Neural crest cell (in vitro differentiated cells): Measurements from ENCODE around the gene ESCO1. TPM values are rescaled to one million over a fixed set of nuclear protein-coding genes. Genes with fewer than 3 reads are reported as not detected.

Experiments
- DNase-seq: peaks from one replicate; pipeline ENCODE4 v3.0.0; 2021; ENCODE audit warnings: low read depth, mixed read lengths, low spot score
- H3K27ac Mint-ChIP-seq: one replicate; pipeline ENCODE4 v1.8.0; 2021; ENCODE audit warnings: mild to moderate bottlenecking, mixed read lengths; ENCODE audit not compliant: unreplicated experiment
- H3K27me3 Mint-ChIP-seq: 2 replicates; pipeline ENCODE4 v1.8.0; 2021; ENCODE audit warnings: low read depth, mild to moderate bottlenecking, mixed read lengths
- H3K36me3 Mint-ChIP-seq: 2 replicates; pipeline ENCODE4 v1.8.0; 2021; ENCODE audit warnings: low read depth, mild to moderate bottlenecking, mixed read lengths
- H3K4me1 Mint-ChIP-seq: 2 replicates; pipeline ENCODE4 v1.8.0; 2021; ENCODE audit warnings: mixed read lengths
- H3K4me3 Mint-ChIP-seq: one replicate; pipeline ENCODE4 v1.8.0; 2021; ENCODE audit warnings: mild to moderate bottlenecking, mixed read lengths
- H3K9me3 Mint-ChIP-seq: 2 replicates; pipeline ENCODE4 v1.8.0; 2021; ENCODE audit warnings: mixed read lengths
- total RNA-seq: library from RNA; stranded (reverse); gene quantifications from 2 replicates; pipeline ENCODE4 v1.2.1, GENCODE V29; 2021
- TF ChIP-seq, protein P1 (sequence below): fragments of 200-600 bp; sonication (generic); conservative IDR thresholded peaks from 2 replicates; pipeline ENCODE4 v1.5.0; 2021; ENCODE audit warnings: antibody characterized with exemption, mild to moderate bottlenecking

ESCO1 gene
- total RNA-seq, 1 donor from 2014 or later: 15.7 TPM

GRCh38 chr18:21557607-21558253, 42.8 kb downstream of the ESCO1 start:
- no peaks in the 10 kb centered on the region for H3K27me3 Mint-ChIP-seq
- no peak overlapping the region for H3K4me3 Mint-ChIP-seq
- no peaks in the 10 kb centered on the region for H3K9me3 Mint-ChIP-seq
- no peak overlapping the region for H3K27ac Mint-ChIP-seq
- TF ChIP-seq, protein P1, sequence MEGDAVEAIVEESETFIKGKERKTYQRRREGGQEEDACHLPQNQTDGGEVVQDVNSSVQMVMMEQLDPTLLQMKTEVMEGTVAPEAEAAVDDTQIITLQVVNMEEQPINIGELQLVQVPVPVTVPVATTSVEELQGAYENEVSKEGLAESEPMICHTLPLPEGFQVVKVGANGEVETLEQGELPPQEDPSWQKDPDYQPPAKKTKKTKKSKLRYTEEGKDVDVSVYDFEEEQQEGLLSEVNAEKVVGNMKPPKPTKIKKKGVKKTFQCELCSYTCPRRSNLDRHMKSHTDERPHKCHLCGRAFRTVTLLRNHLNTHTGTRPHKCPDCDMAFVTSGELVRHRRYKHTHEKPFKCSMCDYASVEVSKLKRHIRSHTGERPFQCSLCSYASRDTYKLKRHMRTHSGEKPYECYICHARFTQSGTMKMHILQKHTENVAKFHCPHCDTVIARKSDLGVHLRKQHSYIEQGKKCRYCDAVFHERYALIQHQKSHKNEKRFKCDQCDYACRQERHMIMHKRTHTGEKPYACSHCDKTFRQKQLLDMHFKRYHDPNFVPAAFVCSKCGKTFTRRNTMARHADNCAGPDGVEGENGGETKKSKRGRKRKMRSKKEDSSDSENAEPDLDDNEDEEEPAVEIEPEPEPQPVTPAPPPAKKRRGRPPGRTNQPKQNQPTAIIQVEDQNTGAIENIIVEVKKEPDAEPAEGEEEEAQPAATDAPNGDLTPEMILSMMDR: no peak
- H3K4me1 Mint-ChIP-seq: no peaks in the 10 kb centered on the region
- peaks cover 9% of the 10 kb centered on the region for H3K36me3 Mint-ChIP-seq
- DNase-seq: no peak

- no peak for DNase-seq
- TF ChIP-seq, protein P1: no peak
- Mint-ChIP-seq H3K4me1 (no peaks in the 10 kb centered on the region), H3K4me3 (no peak overlapping the region), H3K9me3 (no peaks in the 10 kb centered on the region), H3K27me3 (no peaks in the 10 kb centered on the region), H3K36me3 (peaks cover 10% of the 10 kb centered on the region), H3K27ac (no peak overlapping the region)
These were observed 50.0 kb downstream of the ESCO1 start for GRCh38 chr18:21550510-21550970.

GRCh38 chr18:21548647-21549046, 51.9 kb downstream of the ESCO1 start:
- H3K9me3 Mint-ChIP-seq: no peaks in the 10 kb centered on the region
- H3K4me3 Mint-ChIP-seq: no peak overlapping the region
- TF ChIP-seq, protein P1: no peak
- H3K36me3 Mint-ChIP-seq: peaks cover 11% of the 10 kb centered on the region
- H3K27ac Mint-ChIP-seq: no peak overlapping the region
- no peaks in the 10 kb centered on the region for H3K27me3 Mint-ChIP-seq
- DNase-seq: no peak
- no peaks in the 10 kb centered on the region for H3K4me1 Mint-ChIP-seq

- DNase-seq: no peak
- Mint-ChIP-seq H3K4me1 (no peaks in the 10 kb centered on the region), H3K36me3 (peaks cover 13% of the 10 kb centered on the region), H3K27ac (no peak overlapping the region), H3K4me3 (no peak overlapping the region), H3K9me3 (no peaks in the 10 kb centered on the region), H3K27me3 (no peaks in the 10 kb centered on the region)
- TF ChIP-seq, protein P1: no peak
These were observed 54.1 kb downstream of the ESCO1 start for GRCh38 chr18:21546423-21546822.

- peaks cover 15% of the 10 kb centered on the region for H3K36me3 Mint-ChIP-seq
- no peaks in the 10 kb centered on the region for H3K9me3 Mint-ChIP-seq
- TF ChIP-seq, protein P1: no peak
- H3K4me1 Mint-ChIP-seq: no peaks in the 10 kb centered on the region
- H3K4me3 Mint-ChIP-seq: no peak overlapping the region
- no peak for DNase-seq
- no peaks in the 10 kb centered on the region for H3K27me3 Mint-ChIP-seq
- no peak overlapping the region for H3K27ac Mint-ChIP-seq
These were observed 62.3 kb downstream of the ESCO1 start for GRCh38 chr18:21538230-21538629.
